Amygdala (tissue), 56 donors: ENCODE data around the gene STK32B.
A peak's percentile ranks its signal among the peaks of the same experiment; 100 is the strongest.

ENCODE experiments used
- DNase-seq, 56 donors: peaks; one replicate each; lab custom pipeline; 2025; lab: John Stamatoyannopoulos, UW

Gene STK32B

DNA sequence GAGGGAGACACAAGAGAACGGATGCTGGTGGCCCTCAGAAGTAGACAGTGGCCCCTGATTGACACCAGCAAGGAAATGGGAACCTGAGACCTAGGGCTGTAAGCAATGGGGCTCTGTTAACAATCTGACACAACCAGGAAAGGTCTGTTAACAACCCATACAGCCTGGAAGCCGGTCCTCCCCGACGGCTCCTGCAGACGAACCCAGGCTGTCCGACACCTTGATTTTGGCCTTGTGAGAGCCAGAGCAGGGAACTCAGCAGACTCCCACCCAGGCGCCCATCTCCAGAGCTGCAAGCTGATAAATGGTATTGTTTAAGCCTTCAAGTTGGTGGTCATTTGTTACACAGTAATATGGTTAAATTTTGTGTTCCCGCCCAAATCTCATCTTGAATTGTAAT, 21.8 kb upstream of the STK32B start:
- DNase-seq: no peak

DNA sequence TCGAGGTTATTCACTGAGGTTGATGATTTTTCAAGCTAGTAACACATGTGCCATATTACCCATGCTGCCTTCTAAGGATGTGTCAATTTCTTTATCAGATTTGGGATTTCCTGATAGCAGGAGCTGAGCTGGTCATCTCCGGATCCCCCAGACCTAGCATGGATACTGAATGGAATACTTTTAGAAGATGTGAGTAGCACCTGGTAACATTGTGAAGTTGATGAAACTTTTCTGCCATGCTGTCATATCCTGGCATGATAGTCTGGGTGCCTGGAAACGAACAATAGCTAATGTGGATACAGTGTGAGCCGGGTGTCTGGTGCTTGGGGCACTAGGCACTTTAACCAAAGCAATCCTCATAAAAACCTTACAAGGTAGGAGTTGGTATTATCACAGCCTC, 21.1 kb upstream of the STK32B start:
- no peak for DNase-seq

DNA sequence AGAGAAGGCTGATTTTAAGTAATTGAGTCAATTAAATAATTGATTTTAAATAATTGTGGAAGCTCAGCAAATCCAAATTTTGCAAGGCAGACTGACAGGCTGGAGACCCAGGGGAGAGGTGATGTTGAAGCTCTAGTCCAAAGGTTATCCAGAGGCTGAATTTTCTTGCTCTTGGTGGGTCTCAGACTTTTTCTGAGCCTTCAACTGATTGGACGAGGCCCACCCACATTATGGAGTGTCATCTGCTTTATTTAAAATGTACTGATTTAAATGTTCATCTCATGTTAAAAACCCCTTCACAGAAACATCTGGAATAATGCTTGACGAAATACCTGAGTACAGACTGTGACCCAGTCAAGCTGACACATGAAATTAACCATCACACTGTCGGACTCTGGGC, 20.4 kb upstream of the STK32B start:
- DNase-seq: no peak

DNA sequence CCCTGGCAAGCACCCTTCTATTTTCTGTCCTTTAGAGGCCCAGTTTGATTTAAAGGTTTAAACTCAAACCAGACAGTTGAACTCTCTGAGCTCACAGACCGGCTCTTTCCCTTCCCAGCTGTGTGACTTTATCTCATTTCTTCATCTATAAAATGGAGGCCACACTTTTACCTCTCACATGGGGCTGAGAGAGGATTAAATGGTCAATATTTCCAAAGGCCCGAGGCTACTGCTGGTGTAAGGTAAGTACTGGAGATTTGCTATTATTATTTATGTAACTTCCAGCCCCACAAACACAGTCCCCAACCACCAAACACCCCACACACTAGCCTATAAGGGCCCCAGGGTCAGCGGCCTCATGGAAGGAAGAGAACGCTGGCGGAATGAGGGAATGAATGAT, 18.5 kb upstream of the STK32B start:
- no peak for DNase-seq

DNA sequence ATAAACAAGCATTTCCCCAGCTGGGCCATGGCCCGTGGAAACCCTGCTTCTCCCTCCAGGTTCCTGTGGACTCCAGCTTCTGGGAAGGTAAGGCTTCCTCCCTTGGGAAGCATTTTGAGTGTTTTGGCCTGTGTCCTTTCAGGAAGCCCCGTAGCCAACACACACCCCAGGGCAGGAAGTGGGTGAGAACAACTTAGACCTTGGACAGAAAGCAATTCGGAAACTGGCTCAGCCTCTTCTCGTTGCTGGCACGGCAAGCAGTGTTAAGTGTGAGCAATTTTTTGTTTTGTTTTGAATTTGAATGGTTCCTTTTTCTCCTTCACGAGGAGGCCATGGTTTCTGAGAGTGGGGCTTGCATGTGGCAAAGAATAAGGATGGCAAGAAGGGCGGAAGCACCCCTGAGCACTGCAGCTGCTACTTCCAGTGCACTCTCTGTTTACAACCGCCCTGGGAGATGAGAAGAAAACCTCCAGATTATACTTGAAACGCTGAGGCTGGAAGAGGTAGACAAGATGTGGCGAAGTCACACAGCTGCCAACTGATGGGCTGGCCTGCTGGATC, 17.9 kb upstream of the STK32B start:
- DNase-seq: peak in 2 of 56 donors; percentile 17 to 26

DNA sequence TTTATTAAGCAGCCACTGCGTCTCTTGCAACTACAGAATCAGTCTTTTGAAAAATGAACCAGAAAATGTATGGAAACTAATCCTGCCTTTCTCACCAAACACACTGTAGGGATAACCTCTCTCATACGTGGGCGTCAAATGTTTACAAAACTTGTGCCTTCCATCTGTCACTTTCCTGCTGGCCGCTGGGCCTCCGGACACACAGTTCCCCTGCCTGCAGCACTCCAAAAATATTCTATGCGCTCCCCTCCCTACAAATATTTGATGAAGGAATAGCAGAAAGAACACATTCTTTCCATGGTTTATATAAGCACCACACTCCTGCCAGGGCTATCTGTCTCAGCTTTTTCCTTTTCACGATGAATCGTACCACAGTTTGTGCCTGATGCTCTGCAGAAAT, 17.1 kb upstream of the STK32B start:
- DNase-seq: no peak

DNA sequence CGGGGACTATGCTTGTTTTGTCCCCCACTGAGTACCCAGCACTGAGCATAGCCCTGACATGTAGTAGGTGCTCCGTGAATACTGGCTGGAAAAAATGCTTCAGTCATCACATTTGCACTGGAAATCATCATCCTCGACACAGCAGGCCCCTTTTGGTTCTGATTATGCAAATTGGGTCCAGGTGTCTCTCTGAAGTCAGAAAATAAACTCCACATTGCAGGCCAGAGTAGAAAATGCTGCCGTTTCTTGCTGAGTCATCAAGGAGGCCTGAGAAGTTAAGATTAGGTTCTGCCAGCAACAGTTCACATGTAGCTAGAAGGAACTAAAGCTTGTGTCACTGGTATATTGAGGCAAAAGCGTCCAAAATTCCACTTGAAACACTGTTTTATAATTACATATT, 15.0 kb upstream of the STK32B start:
- no peak for DNase-seq

DNA sequence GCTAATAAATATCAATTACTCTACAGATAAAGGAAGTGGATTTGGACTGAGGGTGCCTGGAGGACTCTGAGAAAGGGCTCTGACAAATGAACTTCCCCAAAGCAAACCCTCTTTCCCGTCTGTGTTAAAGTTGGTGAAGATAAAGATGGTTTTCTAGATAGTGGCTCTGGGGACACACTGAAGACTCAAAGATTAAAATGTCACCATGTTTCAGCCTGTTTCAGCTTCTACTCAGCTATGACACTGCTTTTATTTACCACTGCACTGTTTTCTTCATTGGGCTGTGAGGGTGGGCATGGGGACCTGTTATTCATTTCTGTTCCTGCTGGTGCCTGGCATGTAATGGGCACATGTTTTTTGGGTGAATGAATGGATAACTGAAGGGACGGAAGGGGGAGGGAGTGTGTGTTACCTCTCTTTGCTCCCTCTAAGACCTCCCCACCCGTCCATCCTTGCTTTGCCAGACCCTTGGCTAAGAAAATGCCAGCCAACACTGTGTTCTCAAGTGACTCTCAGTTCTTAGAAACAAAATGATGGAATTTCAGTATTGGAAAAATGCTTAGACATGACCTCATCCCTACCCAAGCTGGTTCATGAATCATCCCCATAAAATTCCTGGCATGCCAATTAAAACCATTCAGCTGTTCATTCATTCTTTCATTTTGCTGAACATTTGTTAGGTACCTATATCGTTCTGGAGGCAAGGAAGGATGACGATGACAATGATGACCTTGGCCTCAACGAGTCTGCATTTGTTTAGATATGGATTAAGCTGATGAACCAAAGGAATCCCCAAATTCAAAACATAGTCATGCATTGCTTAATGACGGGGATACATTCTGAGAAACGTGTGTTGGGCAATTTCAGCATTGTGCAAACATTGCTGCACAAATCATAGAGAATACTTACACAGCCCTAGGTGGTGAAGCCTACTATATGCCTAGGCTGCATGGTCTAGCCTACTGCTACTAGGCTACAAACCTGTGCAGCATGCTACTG, 13.4 kb upstream of the STK32B start:
- DNase-seq: no peak

DNA sequence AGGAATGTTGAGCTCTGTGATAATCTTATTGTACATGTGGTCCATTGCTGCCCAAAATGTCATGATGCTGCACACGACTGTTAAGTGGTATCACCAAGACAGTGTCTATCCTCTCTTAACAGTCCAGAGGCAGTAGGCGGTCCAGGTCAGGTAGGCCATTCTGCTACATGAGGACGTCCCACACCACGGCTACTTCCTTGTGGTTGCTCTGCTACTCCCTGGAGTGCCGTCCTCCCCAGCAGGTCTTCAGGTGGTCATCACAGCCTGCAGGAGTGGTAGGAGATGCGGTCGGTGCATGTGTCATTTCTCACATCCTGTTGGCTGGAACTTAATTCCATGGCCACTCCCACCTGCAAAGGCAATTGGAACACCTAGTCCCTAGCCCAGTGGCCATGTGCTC, 11.5 kb upstream of the STK32B start:
- no peak for DNase-seq

DNA sequence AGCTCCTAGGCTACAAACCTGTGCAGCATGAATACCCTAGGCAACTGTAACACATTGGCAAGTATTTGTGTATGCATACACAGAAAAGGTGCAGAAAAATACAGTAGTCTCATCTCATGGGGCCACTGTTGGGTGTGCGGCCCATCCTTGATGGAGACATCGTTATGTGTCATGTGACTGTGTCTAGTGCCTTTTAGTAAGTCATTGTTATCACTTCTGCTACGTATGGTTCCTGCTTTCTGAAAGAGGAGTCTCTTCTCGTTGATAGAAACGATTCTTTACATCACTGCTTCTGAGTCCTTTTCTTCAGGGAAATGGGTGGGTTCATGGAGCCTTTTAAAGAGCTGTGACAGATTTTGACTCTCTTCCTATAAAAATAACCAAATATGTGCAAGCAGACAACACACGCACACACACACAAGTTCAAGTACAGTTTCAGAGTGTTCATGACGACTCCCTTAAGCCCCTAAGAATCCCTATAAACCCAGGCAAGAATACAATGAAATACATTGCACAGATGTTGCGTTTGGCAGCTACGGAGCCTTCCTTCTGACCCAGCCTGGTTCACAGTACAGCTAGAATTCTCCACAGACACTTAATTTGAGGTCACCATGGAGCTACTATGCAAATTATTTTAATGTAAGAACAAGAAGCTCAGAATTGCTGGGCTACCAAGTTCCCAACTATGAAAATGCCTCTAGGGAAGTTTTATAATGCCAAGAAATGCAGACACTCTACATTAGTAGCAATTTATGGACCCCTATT, 10.2 kb upstream of the STK32B start:
- no peak for DNase-seq

DNA sequence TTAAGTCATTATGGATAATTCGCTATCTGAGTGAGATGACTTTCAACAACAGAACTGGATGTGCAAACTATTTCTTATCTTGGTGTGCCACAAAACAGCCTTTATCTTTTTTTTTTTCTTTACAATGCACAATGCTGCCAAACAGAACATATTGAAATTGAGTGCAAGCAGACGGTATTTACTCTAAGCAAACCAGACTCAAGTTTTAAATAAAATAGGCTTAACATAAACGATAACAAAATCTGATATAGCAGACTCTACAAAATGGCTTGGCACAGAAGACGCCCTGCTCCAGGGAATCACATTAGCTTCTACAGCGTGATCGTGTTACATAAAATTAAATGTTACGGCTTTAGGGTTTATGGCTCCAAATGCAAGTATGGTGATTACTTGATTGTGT, 9.6 kb upstream of the STK32B start:
- no peak for DNase-seq

DNA sequence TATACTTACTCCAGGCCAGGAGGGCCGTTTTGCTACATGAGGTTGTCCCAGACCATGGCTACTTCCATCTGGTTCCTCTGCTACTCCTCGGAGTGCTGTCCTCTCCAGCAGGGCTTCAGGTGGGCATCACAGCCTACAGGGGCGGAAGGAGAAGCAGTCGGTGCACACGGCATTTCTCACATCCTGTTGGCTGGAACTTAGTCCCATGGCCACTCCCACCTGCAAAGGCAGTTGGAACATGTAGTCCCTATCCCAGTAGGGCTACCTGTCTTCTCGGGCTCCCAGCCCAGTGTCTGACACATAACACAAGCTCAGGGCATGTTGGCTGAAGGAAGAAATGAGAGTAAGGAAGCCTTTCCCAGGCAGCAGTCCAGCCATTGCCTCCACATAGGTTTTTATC, 7.7 kb upstream of the STK32B start:
- DNase-seq: no peak

DNA sequence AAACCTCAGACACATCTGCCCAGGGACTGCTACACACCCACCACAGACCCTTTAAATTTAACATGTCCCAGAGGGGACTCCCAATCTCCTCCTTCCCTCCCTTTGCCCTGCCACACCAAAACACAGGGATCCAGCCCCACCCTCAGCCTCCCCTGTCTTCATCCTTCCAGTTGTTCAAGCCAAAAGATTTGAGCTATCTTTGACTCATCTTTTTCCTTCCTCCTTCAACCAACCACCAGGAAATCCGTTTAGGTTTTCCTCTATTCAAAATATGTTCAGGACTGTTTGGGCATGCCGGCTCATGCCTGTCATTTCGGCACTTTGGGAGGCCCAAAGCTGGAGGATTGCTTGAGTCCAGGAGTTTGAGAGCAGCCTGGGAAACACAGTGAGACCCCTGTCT, 6.9 kb upstream of the STK32B start:
- DNase-seq: no peak

DNA sequence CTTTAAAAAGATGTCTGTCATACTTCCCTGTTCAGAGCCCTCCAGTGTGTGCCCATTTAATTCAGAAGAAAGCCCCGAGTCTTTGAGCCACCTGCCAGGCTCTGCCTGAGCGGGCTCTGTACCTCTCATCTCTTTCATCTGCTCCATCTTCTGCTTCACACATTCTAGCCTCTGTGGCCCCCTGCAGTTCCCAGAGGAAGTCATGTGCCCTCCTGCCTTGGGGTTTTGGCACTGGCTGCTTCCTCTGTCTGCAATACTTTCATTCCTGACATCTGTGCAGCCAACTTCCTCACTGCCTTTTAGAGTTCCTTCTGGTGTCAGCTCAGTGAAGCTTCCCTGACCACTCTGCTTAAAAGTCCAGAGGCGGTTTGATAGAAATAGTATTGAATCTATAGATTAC, 6.2 kb upstream of the STK32B start:
- DNase-seq: peak in 6 of 56 donors; percentile 20 to 49 (median 24)

DNA sequence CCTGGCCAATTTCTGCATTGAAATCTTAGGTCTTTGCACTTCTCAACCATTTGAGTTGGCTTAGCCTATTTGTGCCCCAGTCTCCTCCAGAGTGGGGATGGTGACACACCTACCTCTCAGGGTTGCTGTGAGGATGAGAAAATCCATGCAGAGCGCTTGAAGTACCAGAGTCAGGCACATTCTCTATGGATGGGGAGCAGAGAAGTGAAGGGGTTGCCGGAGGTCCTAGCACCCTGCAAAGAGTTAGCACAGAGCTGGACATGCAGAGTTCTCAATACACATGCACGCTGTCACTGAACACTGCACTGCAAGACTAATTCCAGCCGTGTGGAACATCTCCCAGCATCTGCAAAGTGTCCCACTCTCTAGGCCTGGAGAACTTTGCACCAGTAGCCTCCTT, 2.6 kb upstream of the STK32B start:
- no peak for DNase-seq

DNA sequence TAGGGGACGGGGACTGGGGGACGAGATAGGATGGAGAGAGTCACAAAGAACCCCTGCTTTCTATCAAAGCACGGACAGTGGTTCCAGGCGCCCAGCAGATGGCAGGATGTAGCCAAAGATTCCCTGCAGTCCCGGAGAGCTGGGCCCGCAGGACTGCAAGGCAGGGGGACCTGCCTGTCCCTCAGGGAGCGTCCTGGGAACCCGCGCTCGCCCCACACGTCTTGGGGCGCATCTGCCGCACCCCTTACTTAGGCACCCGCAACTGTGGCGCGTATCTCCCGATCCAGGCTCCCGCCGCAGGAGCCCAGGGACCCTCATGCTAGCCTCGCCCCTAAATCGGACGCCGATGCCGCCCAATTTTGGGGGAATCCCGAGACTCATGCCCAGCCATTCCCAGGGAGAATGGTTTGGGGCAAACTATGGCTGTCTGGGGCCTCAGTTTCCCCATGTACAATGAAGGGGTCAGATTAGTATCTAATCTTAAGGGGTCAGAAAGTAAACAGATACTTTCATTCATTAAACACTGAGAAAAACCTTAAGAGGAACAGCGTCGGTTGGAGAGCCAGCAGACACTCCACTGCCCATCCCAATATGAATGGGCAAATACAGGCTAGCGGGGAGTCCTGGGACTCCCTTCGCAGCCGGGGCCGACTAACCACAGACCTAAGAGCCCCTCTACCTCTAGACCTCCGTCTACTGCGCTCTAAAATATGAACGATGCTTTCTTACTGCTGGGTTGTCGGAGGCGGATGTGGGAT, 581 bp upstream of the STK32B start:
- DNase-seq: peak in 48 of 56 donors; percentile 14 to 86 (median 47)

DNA sequence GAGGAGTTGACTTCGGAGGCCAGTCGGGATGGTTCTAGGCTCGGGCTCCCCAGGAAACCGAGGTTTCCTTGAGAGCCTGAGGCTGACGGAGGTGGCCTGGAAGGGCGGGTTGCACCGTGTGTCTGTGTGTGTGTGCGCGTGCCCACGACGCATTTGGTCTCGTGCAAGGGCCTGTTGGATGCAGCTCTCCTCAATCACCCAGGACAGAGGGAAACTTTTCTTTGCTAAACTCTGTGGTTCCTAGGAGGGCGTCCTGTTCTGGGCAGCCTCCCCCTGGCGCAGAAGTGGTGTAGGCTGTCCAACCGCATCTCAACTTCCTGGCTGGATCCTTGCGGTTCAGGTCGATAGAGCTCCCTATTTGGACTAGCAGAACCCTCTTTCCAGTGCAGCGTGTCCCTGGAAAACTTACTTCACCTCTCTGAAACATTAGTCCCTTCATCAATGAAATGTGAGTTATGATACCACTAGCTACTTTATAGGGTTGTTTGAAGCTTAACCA, 973 bp downstream of the STK32B start:
- DNase-seq: no peak

DNA sequence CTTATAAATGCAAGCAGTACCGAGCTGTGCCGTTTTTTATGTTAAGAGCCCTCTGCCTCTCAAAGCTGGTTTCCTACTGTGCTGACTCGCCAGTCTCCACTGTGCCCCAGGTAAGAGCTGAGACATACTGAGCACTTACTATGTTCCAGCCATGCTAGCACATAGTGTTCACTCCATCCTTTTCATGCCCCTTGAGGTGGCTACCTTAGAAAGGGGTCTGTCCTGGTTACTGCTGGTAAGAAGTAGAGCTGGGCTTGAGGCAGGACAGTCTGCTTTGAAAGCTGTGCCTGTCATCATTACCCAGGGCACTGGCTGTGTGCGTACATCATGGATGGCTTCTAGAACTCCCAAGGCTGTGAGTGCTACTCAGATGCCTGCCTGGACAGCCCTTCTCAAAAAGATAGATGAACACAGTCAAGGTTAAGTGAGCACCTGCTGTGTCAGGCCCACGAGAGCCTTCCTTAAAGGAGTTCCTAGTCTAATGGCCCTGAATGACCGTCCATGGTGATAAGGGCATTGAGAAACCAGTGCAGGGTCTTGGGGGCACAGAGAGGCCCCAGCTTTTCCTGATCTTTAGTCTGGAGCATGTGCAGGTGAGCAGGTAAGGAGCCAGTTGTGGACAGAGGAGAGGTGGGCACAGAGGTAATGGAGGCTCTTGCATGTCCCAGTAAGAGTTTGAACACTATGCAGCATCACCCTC, 1.6 kb downstream of the STK32B start:
- DNase-seq: no peak

DNA sequence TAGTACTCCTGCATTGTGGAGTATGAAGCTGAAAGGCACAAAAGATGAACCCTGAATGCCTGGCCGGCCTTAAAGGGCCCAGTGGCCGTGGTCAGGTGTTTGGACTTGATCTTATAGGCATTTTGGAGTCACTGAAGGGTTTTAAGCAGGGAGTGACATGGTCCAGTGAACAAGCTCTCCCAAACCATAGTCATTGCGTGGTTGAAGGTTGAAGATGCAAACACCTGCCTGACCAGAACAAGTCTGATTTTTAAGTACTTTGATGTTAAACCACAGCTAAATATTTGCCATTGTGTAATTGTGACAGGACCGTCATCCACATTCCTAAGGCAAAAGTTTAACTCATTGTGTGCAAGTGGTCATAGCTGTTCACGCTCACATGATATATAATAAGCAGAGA, 3.3 kb downstream of the STK32B start:
- DNase-seq: no peak

DNA sequence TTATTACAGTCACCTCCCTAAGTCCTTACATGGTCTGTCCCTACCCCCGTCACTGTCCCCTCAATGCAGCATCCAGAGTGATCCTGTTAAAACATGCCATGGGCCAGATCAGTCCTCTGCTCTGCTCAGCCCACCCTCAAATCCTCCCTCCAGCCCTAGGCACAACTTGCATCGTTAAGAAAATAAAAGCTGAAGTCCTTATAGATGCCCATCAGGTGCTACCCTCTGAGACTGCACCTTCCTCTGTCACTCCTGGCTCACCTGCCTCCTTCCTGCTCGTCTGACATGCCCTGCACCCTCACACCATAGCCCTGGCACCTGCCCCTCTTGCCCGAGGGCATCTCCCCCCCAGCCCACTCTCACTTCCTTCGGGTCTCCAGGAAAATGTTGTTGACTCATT, 4.1 kb downstream of the STK32B start:
- DNase-seq: no peak
